Measurements from ENCODE around the gene ZNF554.

DNA sequence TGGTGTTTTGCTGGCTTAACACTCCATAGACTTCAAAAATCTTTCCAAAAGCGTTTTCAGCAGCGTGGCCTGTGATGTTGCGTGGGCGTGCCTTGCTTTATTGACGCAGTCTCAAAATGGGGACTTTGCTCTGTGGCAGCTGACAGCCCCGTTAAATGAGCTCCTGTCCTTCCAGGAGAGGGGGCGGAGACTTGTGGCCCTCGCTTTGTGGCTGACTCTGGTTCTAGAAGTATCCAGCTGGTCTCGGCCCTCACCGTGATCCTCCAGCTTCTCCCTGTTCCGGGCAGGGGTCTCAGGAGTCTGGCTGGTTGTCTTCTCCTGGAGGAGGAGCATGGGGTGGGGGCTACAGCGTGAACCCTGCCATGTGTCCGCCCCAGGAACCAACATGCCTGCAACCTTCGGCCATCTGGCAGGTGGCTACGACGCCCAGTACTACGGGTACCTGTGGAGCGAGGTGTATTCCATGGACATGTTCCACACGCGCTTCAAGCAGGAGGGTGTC, 8.4 kb upstream of the ZNF554 start:
- TF ChIP-seq, protein P1, sequence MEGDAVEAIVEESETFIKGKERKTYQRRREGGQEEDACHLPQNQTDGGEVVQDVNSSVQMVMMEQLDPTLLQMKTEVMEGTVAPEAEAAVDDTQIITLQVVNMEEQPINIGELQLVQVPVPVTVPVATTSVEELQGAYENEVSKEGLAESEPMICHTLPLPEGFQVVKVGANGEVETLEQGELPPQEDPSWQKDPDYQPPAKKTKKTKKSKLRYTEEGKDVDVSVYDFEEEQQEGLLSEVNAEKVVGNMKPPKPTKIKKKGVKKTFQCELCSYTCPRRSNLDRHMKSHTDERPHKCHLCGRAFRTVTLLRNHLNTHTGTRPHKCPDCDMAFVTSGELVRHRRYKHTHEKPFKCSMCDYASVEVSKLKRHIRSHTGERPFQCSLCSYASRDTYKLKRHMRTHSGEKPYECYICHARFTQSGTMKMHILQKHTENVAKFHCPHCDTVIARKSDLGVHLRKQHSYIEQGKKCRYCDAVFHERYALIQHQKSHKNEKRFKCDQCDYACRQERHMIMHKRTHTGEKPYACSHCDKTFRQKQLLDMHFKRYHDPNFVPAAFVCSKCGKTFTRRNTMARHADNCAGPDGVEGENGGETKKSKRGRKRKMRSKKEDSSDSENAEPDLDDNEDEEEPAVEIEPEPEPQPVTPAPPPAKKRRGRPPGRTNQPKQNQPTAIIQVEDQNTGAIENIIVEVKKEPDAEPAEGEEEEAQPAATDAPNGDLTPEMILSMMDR (conservative IDR thresholded peaks at IDR 0.05; ENCODE audit: low read length): no peak
- TF ChIP-seq EZH2phosphoT487 (IDR thresholded peaks at IDR 0.05; ENCODE audit: borderline replicate concordance): no peak
